Measurements from ENCODE around the gene ZBTB20.

DNA sequence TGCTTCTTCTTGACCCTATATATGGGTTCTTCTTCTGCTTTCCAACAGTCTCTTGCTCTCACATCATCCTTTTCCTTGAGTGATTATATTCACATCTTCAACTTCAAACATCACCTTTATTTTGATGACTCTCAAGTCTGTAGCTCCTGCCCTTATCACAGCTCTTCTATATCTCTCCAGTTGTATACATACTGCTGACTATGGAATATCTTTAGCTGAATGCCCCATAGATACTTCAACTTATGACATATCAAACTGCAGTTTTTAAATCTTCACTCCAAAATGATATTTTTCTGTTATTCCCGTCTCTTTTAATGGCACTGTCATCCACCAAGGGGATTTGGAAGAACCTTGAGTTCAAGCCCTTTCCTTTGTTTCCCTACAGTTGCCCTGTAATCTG is 139.1 kb downstream of the ZBTB20 start:
- TF ChIP-seq, protein P1, sequence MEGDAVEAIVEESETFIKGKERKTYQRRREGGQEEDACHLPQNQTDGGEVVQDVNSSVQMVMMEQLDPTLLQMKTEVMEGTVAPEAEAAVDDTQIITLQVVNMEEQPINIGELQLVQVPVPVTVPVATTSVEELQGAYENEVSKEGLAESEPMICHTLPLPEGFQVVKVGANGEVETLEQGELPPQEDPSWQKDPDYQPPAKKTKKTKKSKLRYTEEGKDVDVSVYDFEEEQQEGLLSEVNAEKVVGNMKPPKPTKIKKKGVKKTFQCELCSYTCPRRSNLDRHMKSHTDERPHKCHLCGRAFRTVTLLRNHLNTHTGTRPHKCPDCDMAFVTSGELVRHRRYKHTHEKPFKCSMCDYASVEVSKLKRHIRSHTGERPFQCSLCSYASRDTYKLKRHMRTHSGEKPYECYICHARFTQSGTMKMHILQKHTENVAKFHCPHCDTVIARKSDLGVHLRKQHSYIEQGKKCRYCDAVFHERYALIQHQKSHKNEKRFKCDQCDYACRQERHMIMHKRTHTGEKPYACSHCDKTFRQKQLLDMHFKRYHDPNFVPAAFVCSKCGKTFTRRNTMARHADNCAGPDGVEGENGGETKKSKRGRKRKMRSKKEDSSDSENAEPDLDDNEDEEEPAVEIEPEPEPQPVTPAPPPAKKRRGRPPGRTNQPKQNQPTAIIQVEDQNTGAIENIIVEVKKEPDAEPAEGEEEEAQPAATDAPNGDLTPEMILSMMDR (IDR thresholded peaks at IDR 0.05 in 8 of 11, conservative IDR thresholded peaks at IDR 0.05 in 3 of 11) = no peak
- no peak for TF ChIP-seq POLR2A (IDR thresholded peaks at IDR 0.05)

Data from spleen (tissue), 7 donors.